GM19324 (cell line): Measurements from ENCODE around the gene TMEM25.
"Not testable (repeated sequence)": the region's sequence is repeated elsewhere in the genome, so short reads cannot be mapped to it uniquely, and the experiment has no call there.

Experiments used
- ATAC-seq: cut with Tn5 transposase; IDR thresholded peaks from one replicate; pipeline ENCODE4 v1.9.1; 2021; ENCODE audit warnings: mild to moderate bottlenecking, moderate library complexity; ENCODE audit not compliant: unreplicated experiment, low FRiP score

Gene TMEM25

GRCh38 chr11:118530683-118531596 is at the start of gene TMEM25:
TSS of gene TMEM25 (plus strand) at chr11:118531192. CDS start at chr11:118531802, 610 bp downstream.
- peak; percentile 62 for ATAC-seq

GRCh38 chr11:118481238-118481637 is 49.8 kb upstream of the TMEM25 start:
- ATAC-seq, result not testable (repeated sequence)

GRCh38 chr11:118484405-118484804 is 46.6 kb upstream of the TMEM25 start:
- ATAC-seq, result no peak

GRCh38 chr11:118485273-118485672 is 45.7 kb upstream of the TMEM25 start:
- no peak for ATAC-seq

- no peak for ATAC-seq
Measured at GRCh38 chr11:118488480-118489109, 42.4 kb upstream of the TMEM25 start.

GRCh38 chr11:118491041-118491440 is 40.0 kb upstream of the TMEM25 start:
- no peak for ATAC-seq

GRCh38 chr11:118497831-118498230 is 33.2 kb upstream of the TMEM25 start:
- ATAC-seq, result no peak

- no peak for ATAC-seq
Measured at GRCh38 chr11:118503216-118503615, 27.8 kb upstream of the TMEM25 start.

GRCh38 chr11:118511601-118512000 is 19.4 kb upstream of the TMEM25 start:
- no peak for ATAC-seq

GRCh38 chr11:118514103-118514502 is 16.9 kb upstream of the TMEM25 start:
- no peak for ATAC-seq

GRCh38 chr11:118519549-118519948 is 11.4 kb upstream of the TMEM25 start:
- ATAC-seq, result no peak

GRCh38 chr11:118521892-118522311 is 9.1 kb upstream of the TMEM25 start:
- no peak for ATAC-seq

- ATAC-seq, result no peak
Measured at GRCh38 chr11:118522571-118523072, 8.4 kb upstream of the TMEM25 start.

GRCh38 chr11:118524356-118524755 is 6.6 kb upstream of the TMEM25 start:
- no peak for ATAC-seq

- no peak for ATAC-seq
Measured at GRCh38 chr11:118524757-118525470, 6.1 kb upstream of the TMEM25 start.

GRCh38 chr11:118526688-118527087 is 4.3 kb upstream of the TMEM25 start:
- no peak for ATAC-seq

GRCh38 chr11:118527109-118527508 is 3.9 kb upstream of the TMEM25 start, which contains the start of gene TTC36:
TSS of gene TTC36 (plus strand) at chr11:118527474. CDS start at chr11:118527495, 21 bp downstream.
- ATAC-seq, result no peak

GRCh38 chr11:118528511-118528910 is 2.5 kb upstream of the TMEM25 start:
- no peak for ATAC-seq

- ATAC-seq, result no peak
Measured at GRCh38 chr11:118529584-118530175, 1.3 kb upstream of the TMEM25 start.

- ATAC-seq, result no peak
Measured at GRCh38 chr11:118530180-118530682, 761 bp upstream of the TMEM25 start.
